ENCODE measurements around the gene MRPL21.

- TF ChIP-seq EZH2phosphoT487 (IDR thresholded peaks at IDR 0.05; ENCODE audit: unreplicated experiment) (no peak), CTCF (conservative IDR thresholded peaks at IDR 0.05; ENCODE audit: low read depth in 2 of 2) (0 out of 4 replicates have a peak, but pooled peaks of 1 of the 2 experiments have one; percentile 23), JUNB (IDR thresholded peaks at IDR 0.05; ENCODE audit: unreplicated experiment) (no peak)
Measured at GRCh38 chr11:68934321-68934645, 30.7 kb upstream of the MRPL21 start.

Data from GM23338 (cell line).